ENCODE data around the gene TAX1BP1.

The TAX1BP1 gene

DNA sequence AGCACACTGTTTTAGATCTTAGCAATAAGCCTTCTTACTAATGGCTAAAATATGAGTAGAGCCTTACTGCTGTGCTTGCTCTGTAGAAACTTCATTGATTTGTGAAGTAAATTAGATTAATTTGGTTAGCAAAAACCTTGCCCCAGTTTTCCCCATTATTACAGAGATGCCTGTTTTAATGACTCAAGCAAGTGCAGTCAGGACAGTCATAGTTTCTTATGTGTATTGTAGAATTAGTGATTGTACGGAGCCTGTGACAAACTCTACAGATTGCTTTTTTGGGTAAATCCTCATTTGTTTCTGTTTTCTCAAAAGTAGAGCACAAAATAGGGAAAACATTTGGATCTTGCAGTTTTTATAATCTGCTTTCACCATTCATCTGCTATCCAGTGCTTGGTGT lies 7.0 kb downstream of the TAX1BP1 start:
- no peak overlapping the region for H3K27ac ChIP-seq
- TF ChIP-seq, protein P1, sequence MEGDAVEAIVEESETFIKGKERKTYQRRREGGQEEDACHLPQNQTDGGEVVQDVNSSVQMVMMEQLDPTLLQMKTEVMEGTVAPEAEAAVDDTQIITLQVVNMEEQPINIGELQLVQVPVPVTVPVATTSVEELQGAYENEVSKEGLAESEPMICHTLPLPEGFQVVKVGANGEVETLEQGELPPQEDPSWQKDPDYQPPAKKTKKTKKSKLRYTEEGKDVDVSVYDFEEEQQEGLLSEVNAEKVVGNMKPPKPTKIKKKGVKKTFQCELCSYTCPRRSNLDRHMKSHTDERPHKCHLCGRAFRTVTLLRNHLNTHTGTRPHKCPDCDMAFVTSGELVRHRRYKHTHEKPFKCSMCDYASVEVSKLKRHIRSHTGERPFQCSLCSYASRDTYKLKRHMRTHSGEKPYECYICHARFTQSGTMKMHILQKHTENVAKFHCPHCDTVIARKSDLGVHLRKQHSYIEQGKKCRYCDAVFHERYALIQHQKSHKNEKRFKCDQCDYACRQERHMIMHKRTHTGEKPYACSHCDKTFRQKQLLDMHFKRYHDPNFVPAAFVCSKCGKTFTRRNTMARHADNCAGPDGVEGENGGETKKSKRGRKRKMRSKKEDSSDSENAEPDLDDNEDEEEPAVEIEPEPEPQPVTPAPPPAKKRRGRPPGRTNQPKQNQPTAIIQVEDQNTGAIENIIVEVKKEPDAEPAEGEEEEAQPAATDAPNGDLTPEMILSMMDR (conservative IDR thresholded peaks at IDR 0.05): no peak
- TF ChIP-seq ZFX (IDR thresholded peaks at IDR 0.05): no peak

DNA sequence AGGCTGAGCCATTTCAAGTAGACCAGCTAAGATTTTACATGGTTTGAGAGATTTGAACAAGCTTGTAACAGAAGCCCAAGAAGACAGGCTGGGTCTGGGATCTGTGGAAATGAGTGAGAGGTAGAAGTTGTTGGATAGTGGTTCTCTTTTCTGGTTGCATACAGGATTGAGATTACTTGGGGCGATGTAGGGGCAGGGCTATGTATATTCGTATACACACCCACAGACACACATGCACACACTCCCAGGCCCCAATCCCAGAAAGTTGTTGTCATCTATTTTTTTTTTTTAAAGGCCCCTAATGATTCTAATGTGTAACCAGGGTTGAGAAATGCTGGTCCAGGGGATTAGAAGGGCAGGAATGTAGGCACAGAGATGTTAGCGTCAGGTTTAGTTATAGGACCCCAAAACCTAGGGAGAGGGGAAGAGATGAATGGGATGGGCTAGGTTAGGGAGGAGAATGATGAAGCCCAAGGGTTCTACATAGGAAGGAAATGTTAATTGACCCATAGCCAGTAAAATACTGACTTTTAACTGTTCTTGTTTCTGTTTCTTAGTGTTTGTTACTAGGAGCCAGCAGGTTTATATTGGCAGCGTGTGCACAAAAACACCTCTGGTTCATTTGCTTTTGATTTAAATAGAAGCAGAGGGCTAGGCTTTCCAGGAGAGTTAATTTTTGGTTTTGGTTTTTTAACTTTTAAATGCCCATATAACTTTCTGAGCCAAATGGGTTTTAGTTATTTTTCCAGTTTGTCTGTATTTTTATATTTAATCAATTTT lies 7.8 kb downstream of the TAX1BP1 start:
- H3K27ac ChIP-seq: no peak overlapping the region
- TF ChIP-seq ZFX (IDR thresholded peaks at IDR 0.05): no peak
- TF ChIP-seq, protein P1 (conservative IDR thresholded peaks at IDR 0.05): no peak

DNA sequence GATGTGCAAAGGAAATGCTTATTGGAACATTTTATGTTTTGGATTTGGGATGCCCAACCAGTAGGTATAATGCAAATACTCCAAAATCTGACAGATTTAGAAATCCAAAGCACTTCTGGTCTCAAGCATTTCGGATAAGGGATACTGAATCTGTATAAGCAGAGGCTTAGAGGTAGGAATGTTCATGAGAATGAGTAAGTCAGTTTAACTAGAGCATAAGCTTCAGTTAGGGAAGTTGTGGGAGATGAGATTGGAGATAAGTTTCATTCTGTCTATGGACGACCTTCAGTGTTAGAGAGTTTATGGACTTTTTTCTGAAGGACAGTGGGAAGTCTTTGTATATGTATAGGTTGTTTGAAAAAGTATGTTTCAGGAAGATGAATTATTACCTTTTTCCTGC lies 10.4 kb downstream of the TAX1BP1 start:
- TF ChIP-seq, protein P1 (conservative IDR thresholded peaks at IDR 0.05): no peak
- TF ChIP-seq ZFX (IDR thresholded peaks at IDR 0.05): no peak

DNA sequence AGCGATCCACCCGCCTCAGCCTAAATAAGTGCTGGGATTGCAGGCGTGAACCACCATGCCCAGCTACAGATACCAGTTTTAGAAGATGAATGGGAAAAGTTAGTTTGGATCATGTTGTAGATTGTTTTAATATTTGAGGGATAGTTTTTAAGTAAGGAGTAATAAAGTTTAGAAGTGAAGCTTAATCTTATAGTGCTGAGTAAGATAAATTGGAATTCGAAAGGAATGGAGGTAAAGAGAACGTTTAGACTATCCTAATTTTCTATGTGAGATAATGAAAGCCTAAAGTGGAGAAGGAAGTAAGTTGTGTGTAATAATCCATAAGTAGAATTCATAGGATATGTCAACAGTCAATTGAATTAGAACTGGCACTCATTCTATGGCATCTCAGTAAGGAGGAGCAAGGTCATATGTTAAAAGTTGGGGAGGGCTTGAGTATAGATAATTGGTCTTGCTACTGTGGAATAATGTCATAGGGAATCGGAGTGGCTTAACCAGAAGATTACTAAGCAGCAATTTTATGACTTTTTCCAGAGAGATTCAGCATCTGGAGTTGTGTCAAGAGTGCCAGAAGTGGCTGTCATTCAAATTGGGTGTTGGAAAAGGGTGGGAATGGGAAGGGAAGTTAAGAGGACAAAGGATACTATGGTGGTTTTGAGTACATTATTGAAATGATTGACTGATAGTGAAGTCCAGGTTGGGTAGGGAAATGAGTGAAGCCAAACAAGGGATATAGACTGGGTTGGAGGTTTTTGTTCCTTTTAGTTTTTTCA lies 12.1 kb downstream of the TAX1BP1 start:
- no peak overlapping the region for H3K27ac ChIP-seq
- TF ChIP-seq, protein P1 (conservative IDR thresholded peaks at IDR 0.05): no peak
- no peak for TF ChIP-seq ZFX (IDR thresholded peaks at IDR 0.05)

More for the DNA sequence above, 10.4 kb downstream of the TAX1BP1 start:
- H3K27ac ChIP-seq: no peak overlapping the region

DNA sequence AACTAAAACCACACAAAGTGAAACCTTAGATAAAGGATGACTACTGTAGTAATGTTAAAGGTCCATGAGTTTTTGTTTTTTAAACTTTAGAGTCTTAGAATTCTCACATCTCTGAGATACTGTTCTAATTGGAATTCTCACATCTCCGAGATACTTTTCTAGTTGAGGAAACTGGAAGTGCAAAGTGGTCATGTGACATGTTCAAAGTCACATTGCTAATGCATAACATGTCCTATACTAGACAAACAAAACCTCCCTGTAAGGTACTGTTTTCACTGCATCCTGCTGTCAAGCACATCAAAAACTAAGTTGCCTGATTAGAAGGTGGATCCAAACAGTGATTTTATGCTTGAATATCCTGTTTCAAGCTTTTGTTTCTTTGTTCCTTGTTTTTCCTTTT lies 13.9 kb downstream of the TAX1BP1 start:
- H3K27ac ChIP-seq: no peak overlapping the region
- TF ChIP-seq, protein P1 (conservative IDR thresholded peaks at IDR 0.05): no peak
- no peak for TF ChIP-seq ZFX (IDR thresholded peaks at IDR 0.05)

DNA sequence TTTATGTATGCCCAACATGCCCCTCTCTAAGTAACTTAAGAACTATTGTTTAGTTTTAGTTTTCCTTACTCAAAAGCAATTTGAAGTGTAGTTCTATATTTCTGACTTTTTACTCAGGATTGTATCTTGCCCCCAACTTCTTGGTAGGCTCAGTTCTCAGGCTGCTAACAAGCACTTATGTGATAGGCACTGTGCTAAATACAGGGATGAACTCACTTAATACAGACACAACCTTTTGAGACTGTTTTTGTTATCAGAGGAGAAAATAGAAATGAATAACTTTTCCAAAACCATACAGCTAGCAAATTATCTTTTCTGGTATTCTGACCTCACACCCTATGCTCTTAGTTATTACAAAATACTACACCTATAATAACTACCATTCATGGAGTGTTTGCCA lies 16.3 kb downstream of the TAX1BP1 start:
- no peak overlapping the region for H3K27ac ChIP-seq

More for the DNA sequence above, 16.3 kb downstream of the TAX1BP1 start:
- TF ChIP-seq ZFX (IDR thresholded peaks at IDR 0.05): no peak
- TF ChIP-seq, protein P1 (conservative IDR thresholded peaks at IDR 0.05): no peak

Data from C4-2B (cell line).